GM18511 (cell line): Measurements from ENCODE around the gene TSPAN15.

ENCODE experiments used
- ATAC-seq: cut with Tn5 transposase; IDR thresholded peaks from one replicate; pipeline ENCODE4 v1.9.1; 2021; ENCODE audit warnings: mild to moderate bottlenecking, moderate library complexity; ENCODE audit not compliant: unreplicated experiment

The TSPAN15 gene

DNA sequence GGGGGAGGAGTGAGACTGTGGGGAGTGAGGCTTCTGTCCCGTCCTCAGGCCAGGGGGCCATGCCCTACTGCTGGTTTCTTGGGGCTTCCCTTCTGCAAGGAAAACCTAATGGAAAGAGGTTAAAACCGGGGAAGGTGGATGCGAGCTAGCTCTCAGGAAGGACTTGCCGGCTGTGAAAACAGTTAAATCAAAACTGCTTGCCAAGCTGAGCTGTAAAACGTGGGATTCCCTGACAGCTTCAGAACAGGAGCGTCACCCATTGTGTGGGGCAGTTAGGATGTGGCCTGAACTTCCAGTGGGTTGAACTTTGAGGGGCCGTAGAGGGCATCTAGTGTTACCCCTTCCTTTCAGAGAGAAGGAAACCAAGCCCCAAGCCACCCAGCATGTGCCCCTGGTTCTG lies 13.1 kb downstream of the TSPAN15 start:
- no peak for ATAC-seq

DNA sequence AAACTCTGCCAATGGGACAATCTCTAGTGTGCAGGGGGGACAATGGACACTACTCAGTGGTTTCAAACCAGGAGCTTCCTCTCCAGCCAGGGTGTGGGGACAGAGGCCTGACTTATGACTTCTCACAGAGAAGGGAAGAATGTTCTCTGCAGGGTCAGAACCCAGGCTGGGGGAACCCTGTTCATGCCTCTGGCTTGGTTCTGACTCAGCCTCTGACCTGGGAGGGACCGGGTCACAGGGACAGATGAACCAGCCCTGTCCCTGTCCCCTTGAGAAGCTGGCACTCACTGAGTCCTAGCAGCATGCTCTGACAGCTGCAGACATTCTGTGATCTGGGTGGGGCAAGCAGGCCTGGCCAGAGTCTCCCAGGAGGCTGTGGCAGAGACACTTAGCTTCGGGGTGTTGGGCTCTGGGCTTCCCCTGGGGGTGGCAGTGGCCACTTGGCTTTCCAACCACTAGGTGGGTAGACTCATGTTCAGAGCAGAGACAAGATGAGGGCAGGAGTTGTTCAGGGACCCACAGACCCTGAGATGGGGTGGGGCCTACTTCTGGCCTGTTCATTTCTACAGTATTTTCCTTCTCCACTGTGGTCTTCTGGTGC lies 13.6 kb downstream of the TSPAN15 start:
- no peak for ATAC-seq

DNA sequence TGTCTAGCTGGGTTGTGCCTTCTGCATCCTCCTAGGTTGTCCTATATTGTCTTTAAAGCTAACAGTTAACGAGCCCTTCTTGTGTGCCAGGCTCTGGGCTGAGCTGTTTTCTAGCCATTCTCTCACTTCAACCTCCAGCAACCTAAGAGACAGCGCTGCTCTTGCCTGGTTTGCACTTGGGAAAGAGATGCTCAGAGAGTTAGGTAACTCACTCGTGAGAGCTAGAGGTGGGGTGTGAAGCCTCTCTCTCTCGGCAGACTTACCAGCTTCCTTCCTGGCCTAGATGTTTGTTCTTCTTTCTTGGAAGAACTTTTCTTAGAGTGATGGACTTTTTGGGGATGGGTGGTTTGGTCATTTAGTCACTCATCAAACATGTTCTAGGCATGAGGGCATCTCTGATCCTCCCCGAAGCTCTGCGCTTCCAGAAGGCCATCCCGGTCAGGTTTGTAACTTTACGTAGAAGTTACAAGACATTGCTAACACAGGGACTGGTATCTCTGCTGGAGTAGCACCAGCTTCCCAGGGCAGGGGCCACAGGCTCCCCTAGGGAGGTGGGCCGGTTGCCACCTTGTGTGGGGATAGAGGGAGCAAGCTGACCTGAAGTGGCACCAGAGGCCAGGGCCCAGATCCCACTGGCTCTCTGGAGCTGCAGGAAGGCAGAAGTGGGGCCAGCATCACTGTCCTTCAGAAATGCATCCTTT lies 14.3 kb downstream of the TSPAN15 start:
- no peak for ATAC-seq

DNA sequence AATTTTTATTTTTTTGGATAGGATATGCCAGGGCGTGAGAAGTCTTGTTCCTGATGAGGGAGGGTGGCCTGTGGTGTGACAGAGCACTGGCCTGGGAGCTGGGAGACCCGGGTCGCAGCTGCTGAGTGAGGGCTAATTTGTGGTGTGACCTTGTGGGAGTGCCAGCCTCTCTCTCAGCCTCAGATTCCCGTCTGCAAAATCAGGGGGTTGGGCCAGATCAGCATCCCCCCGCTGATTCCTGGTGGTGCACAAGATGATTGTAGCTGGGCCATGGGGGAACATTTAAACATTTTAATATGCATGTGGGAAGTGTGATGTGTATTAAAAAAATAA lies 14.9 kb downstream of the TSPAN15 start:
- no peak for ATAC-seq

DNA sequence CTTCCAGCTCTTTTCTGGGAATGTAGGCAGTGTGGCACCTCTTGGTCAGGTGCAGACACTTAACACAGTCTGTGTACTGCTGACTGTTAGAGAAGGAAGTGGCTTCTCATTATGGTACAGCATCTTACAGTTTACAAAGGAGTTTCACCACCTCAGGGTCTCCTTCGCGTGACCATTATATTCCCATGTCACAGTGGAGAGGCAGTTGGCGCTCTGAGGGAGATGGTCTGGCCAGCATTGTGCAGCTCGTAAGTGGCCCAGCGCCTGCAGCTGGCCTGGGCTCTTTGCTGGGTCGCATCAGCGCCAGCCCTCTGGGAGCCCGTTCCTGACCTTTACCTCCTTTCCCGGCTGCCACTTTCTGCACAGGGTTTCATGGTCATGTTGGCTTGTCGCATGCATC lies 15.4 kb downstream of the TSPAN15 start:
- no peak for ATAC-seq

DNA sequence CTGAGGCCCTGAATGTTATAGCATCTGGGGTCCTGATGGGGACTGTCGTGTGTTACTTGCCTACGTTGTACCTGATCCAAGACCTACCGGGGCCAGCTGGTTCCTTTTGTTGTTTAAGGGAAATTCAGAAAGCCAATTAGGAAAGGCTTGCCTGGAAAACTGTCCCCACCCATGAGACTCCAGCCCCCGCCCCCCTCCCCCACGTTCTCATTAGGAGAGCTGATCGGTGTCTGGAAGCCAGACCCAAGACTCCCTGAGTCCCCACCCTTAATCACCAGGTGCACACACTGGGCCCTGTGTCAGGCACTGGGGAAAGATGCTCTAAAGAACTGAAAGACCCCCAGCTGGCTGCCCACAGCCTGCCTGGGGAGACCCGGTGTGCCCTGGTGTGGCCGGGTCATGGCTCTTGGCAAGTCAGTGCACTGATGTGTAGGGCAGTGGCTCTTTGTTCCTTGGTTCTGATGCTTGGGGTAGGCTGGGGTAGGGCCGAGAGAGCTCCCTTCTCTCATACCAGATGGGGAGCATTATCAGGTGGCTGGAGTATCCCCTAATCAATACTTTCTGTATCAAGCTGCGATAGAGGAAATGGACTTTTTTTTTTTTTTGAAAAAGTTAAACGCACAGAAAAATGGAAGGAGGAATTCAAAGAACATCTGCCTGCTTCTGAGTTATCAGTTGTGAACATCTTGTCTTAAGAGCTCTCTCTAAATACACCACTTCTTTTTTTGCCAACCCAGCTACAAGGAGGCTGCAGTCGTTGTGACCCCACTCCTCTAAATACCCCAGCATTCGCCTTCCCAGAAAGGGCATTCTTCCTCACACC lies 16.9 kb downstream of the TSPAN15 start:
- ATAC-seq = no peak

DNA sequence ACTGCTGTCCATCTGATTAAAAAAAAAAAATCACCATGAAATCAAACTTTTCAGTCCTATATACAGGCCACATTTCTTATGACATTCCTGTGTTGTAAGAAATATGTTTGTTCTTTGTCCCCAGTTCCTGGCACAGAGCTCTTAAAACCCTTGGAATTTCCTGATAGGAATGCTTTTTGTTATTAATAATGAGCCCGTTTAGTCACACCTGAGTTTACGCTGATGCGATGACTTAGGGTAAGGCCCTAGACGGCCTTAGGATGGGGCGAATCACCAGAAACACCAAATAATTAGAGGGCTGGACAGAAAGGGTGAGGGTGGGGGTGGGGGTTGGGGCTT lies 17.5 kb downstream of the TSPAN15 start:
- ATAC-seq = no peak

DNA sequence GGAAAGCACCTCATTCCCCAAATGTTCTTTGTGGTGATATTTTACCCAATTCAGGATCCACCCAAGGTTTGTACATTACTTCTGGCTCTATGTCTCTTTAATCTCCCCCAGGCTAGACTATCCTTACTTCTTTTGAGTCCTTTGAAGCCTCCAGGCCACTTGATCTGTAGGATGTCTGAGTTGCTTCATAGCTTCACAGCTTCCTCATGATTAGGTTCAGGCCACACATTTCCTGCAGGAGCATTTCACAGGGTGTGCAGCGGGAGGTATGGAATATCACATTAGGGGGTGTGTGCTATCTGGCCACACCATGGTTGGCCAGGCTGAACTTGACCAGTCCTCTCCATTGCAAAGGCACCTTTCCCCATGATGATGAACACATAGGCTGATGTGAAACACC lies 18.7 kb downstream of the TSPAN15 start:
- ATAC-seq = no peak

DNA sequence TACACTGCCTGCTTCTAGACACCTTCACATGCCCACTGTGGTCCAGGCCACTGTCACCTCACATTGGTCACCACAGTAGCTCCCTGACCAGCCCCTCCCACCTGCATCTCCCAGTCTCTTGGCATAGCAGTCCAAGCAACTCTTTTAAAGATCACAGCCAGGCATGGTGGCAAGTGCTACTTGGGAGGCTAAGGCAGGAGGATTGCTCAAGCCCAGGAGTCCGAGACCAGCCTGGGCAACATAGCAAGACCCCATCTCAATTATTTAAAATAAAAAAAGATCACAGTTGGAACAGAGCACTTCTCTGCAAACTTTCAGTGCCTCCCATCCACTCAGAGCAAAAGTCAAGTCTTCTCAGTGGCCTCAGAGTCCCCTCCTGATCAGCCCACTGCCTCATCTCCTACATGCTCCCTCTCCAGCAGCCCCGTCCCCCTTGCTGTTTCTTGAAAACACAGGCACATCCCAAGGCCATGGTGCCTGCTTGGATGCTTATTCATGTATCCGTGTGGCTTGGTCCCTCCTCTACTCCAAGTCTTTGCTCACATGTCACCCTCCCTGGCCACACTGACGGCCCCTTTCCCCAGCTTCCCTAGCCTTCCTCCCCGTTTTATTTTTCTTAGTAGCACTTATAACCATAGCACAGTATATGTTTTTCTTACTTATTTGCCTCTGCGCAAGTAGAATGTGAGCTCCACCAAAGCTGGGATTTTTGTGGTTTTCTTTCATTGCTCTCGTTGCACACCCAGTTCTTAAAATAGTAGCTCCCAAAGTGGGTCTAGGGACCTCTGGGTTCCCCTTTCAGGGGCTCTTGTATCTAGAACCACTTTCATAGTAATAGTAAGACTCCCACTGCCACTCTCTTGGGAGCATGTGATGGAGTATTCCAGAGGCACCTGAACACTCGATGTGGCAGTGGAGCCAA lies 19.5 kb downstream of the TSPAN15 start:
- ATAC-seq = no peak

DNA sequence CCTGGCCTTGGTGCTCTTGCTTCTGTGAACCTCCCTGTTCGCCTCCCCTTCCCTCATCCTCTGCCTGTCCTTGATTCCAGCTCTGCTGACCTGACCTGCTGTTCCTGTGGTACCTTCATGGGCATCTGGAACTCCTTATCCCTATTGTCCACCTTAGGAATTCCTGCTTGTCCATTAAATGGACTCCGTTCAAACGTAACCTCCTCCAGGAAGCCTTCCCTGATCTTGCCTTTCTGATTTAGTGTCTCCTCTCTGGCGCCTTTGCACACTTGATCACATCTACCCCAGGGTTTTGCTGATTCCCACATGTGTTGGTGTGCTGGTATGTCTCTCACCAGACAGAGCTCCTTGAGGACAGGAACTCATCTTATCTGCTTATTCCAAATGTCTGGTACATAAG lies 20.9 kb downstream of the TSPAN15 start:
- ATAC-seq = no peak

DNA sequence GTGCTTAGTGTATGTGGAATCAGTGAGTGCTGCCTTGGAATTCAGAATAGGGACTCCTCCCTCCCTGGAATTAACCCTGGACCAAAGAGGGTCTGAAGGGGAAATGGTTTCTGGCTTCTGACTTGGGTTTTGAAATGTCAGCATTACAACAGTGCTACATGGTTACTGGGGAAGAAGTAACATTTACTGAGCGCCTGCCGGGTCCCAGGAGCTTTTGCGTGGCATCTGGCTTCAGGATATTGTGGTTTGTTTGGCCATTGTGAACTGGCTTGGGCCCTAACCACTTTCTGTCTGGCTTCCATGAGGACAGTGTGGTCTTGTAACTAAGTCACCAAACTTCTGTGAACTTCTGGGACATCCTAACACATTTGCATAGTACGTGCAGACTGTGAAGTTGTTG lies 21.3 kb downstream of the TSPAN15 start:
- ATAC-seq = no peak

DNA sequence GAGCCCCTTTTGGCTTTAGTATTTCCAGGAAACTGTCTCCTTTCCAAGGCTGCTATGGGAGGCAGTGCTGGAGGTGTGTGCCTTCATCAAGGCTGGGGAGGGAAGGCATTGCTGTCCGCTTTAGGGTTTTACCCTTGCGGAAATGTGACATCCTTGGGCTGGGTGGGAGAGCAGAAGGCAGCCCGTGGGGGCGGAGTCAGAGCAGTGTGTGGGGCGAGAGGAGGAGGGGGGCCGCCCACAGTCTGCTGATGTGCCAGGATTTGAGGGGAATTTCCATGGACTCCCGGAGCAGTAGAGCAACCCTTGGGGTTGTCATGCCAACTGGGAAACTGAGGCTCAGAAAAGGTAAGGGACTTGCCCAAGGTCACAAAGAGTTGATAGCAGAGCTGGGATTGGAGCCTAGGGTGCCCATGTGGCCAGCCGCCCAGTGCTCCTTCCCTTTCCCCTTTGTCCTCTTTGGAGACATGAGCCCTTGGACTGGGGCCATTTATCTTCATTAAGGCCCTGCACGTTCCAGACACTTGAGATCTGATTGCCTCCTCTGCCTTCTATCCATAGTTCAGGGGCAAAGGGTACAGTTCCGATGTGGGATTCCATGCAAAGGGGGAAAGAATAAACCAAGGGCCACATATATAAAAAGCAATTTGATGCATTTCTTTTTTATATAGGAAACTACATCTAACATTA lies 22.2 kb downstream of the TSPAN15 start:
- no peak for ATAC-seq

DNA sequence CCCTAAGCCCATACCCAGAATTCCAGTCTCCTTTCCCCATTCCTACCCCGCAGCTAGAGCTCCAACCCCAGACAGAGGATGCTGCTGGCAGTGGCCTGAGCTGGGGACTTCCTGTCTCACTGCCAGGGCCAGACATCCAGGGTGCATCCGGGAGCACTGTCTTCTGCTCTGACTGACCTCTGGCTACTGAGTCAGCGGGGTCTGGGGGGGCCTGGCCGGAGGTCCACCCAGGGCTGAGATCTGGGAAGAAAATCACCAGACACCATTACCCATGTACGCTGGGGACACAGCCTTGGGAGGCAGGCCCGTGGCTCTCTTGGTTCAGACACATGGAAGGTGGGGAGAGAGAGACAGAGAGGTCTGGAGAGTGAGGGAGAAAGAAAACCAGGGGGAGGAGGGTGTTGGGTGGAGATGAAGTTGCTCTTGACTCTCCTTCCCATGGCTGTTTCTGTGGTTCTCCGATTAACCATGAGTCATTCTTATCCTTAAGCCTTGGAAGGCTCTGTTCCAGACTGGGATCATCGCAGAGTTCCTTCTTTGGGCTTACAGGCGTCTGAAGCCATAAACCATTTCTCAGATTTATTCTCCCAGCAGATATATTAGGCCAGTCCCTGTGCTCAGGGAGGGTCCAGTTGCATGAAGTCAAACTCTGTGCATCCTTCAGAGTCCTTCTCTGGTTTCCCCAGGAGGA lies 23.6 kb downstream of the TSPAN15 start:
- no peak for ATAC-seq

DNA sequence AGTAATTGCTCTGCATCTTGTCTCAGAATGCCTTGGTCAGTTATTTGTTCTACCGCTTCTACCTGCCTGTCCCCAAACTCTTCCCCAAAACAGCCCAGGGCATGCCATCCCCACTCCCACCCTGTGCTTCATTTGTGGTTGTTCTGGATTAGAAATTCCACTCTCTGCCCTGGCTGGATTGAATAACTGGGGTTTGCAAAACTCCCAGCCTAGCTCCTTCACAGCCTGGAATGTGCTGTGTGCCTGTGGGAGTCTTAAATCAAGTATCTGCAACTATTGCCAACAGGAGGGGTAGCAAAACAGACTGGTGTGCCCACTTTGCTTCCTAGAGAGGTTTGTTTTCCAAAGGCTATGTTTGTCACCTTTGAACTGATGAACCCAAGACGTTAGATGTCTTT lies 24.2 kb downstream of the TSPAN15 start:
- ATAC-seq = no peak

DNA sequence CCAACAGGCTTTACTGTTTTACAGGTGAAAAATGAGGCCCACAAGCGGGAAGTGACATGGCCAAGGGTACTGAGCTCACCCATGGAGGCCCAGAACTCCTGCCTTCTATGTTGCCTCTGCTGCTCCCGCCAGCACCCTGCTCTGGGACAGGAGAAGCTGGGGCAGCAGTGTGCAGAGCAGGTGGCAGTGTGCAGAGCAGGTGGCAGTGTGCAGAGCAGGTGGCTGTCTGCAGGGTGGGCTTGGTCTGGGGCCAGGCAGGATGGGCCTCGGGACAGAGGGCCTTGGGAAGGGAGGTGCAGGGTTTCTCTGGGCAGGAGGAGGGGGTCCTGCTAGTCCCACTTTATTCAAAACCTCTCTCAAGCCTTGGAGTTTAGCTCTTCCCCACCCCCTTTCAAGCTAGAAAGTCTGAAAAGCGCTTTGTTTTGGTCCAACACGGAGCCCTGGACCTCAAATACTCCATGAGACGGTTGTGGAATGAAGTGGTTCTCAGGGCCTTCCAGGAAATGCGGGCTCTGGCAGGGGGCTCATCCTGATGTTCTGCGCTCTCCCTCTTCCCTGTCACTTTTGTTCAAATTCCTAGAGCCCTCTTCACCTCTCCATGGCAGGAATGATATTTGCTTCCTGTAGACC lies 26.8 kb downstream of the TSPAN15 start:
- ATAC-seq = no peak

DNA sequence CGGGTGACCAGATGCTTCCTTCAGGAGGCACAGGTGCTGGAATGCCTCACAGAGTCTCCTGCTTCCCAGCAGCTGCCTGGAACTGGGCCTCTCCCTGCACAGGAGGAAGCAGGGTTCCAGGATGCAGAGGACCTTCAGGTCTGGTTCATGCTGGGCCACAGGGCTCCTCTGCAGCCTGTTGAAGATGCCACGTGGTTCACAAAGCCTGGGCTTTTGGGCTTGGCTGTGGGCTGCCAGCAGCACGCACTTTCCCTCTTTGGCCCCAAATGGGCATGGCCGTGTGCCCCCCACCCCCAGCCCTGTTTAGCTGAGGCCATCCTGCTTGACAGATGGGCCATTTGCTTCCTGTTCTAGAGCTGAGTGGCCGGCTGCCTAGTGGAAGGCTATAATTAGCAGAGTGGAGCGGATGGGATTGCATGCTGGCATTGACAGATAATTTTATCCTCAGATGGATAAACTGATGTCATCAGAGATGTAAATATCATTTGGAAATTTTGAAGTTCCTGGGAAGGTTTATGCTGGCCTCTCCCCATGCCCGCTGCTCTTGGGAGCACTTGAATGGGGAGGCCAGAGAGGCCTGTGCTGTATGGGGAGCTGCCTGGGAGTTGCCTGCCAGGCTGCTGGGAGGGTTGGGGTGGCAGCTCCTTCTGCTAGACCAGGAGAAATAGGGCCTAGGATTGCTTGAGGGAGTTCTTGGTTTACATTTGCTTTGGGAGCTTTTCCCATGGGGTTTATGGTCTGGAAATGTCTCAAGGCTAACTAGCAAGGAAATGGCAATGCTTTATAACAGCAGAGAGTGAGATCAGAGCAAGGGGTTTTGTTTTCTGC lies 28.2 kb downstream of the TSPAN15 start:
- no peak for ATAC-seq

DNA sequence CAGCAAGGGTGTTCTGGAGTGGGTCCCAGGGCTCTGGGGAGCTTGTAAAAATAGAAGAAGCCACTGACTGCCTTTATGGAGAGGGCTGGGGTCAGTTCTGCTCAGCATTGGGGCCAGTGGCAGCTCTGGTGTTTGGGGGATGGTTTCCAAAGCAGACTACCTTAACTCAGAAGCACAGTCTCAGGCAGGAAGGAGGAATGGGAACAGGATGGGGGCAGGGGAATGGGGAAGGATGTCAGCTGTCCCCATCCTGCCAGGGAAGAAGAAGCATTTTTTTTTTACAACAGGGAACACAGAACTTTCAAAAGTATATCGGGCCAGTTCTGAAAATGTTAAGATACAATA lies 28.8 kb downstream of the TSPAN15 start:
- ATAC-seq = no peak

DNA sequence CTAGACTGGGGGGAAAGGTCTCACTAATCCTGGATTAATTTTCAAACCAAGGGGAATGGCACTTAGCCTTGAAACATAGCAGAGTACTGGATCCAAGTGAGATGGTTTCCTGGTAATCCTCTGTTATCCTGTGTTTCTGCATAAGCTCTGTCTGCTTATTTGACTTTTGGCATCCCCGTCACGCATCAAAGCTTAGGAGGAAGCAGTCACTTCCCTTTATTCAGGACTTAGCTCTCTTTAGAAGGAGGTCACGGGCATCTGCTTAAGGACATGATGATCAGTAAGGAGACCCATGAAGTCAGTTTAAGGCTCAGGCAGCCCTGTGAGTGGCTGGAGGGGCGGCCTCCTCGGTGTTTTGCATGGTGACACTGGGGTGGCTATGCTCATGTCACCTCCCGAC lies 30.0 kb downstream of the TSPAN15 start:
- no peak for ATAC-seq
